H1 (cell line): Measurements from ENCODE around the gene OR5V1. TPM values are rescaled to one million over a fixed set of nuclear protein-coding genes. Genes with fewer than 3 reads are reported as not detected.

ENCODE experiments used
- CTCF ChIP-seq, 3 experiments: IDR thresholded peaks; 1 replicate in 2 of 3; 2 replicates in 1 of 3; pipeline versions ENCODE4 v1.5.1 to v1.6.1; 2011; ENCODE audit warnings: low read length in 3 of 3, mild to moderate bottlenecking in 3 of 3, inconsistent platforms in 2 of 3, low read depth in 1 of 3, moderate library complexity in 1 of 3; ENCODE audit not compliant: insufficient read depth in 1 of 3; ENCODE audit errors: control extremely low read depth in 1 of 3
- SUZ12 ChIP-seq: fragments of 200-600 bp; sonication (generic); IDR thresholded peaks from 2 replicates; pipeline ENCODE4 v1.6.1; 2012; ENCODE audit warnings: mild to moderate bottlenecking, inconsistent platforms, low read length, moderate library complexity, mixed read lengths
- polyA plus RNA-seq, 7 experiments: library from polyadenylated mRNA; depleted of rRNA in 3 of 7; stranded (reverse) in 5 of 7; unstranded in 2 of 7; fragments of >200 nt in 5 of 7; fragments of 200-250 nt in 2 of 7; gene quantifications; 1 replicate in 5 of 7; 2 replicates in 1 of 7; 4 replicates in 1 of 7; pipeline versions ENCODE4 v1.2.1 to v1.2.3, GENCODE V29; 2011 to 2013; ENCODE audit warnings: missing spikeins in 2 of 7, mixed read lengths in 2 of 7
- total RNA-seq: library from RNA; stranded (reverse); fragmentation: NEBNext Ultra II Directional; extraction: Animal tissue kit (Norgen Biotek cat#: 25700); gene quantifications from 2 replicates; pipeline ENCODE4 v1.2.1, GENCODE V29; 2021

OR5V1 gene
- total and polyA plus RNA-seq, 2 of the 8 experiments (the other 6 are each of a cell fraction or from before 2014, with no cell fraction given) = not detected

GRCh38 chr6:29399525-29399924 is 30.9 kb upstream of the OR5V1 start (continued):
- TF ChIP-seq SUZ12 (no peak), CTCF (IDR thresholded peaks at IDR 0.05; ENCODE audit: control extremely low read depth in 1 of 3, insufficient read depth in 1 of 3, low read depth in 1 of 3, low read length in 3 of 3) (no peak)
